Parathyroid adenoma (tissue), 2 donors: Measurements from ENCODE around the gene LRTM2.

Source experiments
- H2AFZ ChIP-seq: fragments of 300-600 bp; sonication (generic); one replicate; pipeline ENCODE4 v1.7.0; 2017; ENCODE audit warnings: antibody characterized with exemption, mild to moderate bottlenecking
- H3K27ac ChIP-seq: fragments of 300-600 bp; sonication (generic); one replicate; pipeline ENCODE4 v1.7.0; 2017
- H3K27me3 ChIP-seq: fragments of 300-600 bp; sonication (generic); one replicate; pipeline ENCODE4 v1.7.0; 2017; ENCODE audit warnings: low read length; ENCODE audit not compliant: control insufficient read depth, insufficient read depth
- H3K36me3 ChIP-seq: fragments of 300-600 bp; sonication (generic); one replicate; pipeline ENCODE4 v1.7.0; 2017; ENCODE audit warnings: low read length; ENCODE audit not compliant: control insufficient read depth, insufficient read depth
- H3K4me1 ChIP-seq: fragments of 300-600 bp; sonication (generic); one replicate; pipeline ENCODE4 v1.7.0; 2017; ENCODE audit warnings: control low read depth
- H3K4me2 ChIP-seq: fragments of 300-600 bp; sonication (generic); one replicate; pipeline ENCODE4 v1.7.0; 2017; ENCODE audit warnings: low read length
- H3K4me3 ChIP-seq: fragments of 300-600 bp; sonication (generic); one replicate; pipeline ENCODE4 v1.7.0; 2017; ENCODE audit warnings: low read depth, low read length
- H3K79me2 ChIP-seq: fragments of 300-600 bp; sonication (generic); one replicate; pipeline ENCODE4 v1.7.0; 2017; ENCODE audit warnings: control low read depth
- H3K9ac ChIP-seq: fragments of 300-600 bp; sonication (generic); one replicate; pipeline ENCODE4 v1.7.0; 2017; ENCODE audit warnings: mild to moderate bottlenecking
- H3K9me3 ChIP-seq: fragments of 300-600 bp; sonication (generic); one replicate; pipeline ENCODE4 v1.7.0; 2017; ENCODE audit warnings: low read length; ENCODE audit not compliant: control insufficient read depth
- TF ChIP-seq, protein P1 (sequence below): fragments of 300-600 bp; sonication (generic); IDR thresholded peaks from one replicate; pipeline ENCODE4 v1.7.0; 2017; ENCODE audit warnings: antibody characterized with exemption, mild to moderate bottlenecking
- donor health status: primary hyperparathyroidism.

The LRTM2 gene

DNA sequence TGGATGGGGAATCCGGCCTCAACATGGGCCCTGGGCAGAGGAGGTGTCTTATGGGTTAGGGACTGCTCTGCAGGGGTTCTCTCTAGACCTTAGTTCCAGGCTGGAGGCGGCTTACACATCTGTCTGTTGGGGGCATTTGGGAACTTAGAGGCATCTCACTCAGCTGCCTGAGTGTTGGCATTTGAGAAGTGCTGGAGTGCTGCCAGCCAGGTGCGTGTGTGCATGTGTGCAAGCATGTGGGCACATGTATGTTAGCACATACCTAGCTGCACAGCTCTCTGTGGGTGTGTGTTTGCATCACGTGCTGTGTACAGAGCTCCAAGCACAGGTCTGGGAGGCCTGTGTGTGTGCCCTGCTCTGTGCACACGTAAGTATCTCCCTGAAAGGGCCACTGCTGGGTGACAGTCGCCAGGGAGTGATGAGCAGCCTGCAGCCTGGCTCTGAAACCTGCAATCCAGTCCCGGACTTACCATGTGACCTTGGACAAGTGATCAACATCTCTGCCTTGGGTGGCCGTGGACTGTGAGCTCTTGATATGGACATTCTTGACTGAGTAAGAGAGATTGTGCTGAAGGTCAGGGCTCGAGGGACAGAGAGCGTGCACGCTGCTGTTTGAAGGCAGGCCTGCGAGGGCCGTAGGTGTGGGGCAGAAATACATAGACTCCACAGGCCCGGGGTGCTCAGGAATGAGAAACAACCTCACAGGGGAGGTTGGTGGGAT lies 5.2 kb downstream of the LRTM2 start:
- Histone ChIP-seq H3K36me3 (no peaks in the 10 kb centered on the region), H3K4me1 (peaks cover 27% of the 10 kb centered on the region), H3K27ac (no peak overlapping the region), H3K4me3 (no peak overlapping the region), H3K79me2 (no peaks in the 10 kb centered on the region), H3K4me2 (no peak overlapping the region), H3K27me3 (no peaks in the 10 kb centered on the region), H2AFZ (no peak overlapping the region), H3K9ac (no peak overlapping the region), H3K9me3 (no peaks in the 10 kb centered on the region)
- TF ChIP-seq, protein P1, sequence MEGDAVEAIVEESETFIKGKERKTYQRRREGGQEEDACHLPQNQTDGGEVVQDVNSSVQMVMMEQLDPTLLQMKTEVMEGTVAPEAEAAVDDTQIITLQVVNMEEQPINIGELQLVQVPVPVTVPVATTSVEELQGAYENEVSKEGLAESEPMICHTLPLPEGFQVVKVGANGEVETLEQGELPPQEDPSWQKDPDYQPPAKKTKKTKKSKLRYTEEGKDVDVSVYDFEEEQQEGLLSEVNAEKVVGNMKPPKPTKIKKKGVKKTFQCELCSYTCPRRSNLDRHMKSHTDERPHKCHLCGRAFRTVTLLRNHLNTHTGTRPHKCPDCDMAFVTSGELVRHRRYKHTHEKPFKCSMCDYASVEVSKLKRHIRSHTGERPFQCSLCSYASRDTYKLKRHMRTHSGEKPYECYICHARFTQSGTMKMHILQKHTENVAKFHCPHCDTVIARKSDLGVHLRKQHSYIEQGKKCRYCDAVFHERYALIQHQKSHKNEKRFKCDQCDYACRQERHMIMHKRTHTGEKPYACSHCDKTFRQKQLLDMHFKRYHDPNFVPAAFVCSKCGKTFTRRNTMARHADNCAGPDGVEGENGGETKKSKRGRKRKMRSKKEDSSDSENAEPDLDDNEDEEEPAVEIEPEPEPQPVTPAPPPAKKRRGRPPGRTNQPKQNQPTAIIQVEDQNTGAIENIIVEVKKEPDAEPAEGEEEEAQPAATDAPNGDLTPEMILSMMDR, result no peak

DNA sequence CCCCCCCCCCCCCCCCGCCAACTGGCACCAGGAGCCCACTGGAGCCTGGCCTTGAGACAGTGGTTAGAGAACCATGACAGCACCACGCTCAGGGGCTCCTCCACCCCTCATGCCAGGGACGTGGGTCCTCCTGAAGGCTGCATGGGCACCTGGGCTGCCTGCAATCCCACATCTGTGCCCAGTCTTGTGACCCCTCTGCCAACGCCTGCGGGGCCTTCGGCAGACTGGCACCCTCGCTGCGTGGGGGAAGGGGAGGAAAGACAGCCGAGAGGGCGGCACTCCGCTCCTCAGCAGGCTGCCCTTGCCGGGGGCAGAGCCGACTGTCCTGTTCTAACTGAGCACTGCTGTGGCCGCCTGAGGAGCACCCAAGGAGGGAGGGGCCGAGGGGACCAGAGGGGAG lies 6.0 kb downstream of the LRTM2 start:
- H2AFZ ChIP-seq, result no peak overlapping the region
- H3K27ac ChIP-seq, result no peak overlapping the region
- no peak overlapping the region for H3K9ac ChIP-seq
- TF ChIP-seq, protein P1, result no peak
- no peak overlapping the region for H3K4me3 ChIP-seq
- H3K4me2 ChIP-seq, result no peak overlapping the region
- no peaks in the 10 kb centered on the region for H3K9me3 ChIP-seq
- H3K4me1 ChIP-seq, result peaks cover 34% of the 10 kb centered on the region
- no peaks in the 10 kb centered on the region for H3K79me2 ChIP-seq
- H3K36me3 ChIP-seq, result no peaks in the 10 kb centered on the region
- H3K27me3 ChIP-seq, result no peaks in the 10 kb centered on the region

DNA sequence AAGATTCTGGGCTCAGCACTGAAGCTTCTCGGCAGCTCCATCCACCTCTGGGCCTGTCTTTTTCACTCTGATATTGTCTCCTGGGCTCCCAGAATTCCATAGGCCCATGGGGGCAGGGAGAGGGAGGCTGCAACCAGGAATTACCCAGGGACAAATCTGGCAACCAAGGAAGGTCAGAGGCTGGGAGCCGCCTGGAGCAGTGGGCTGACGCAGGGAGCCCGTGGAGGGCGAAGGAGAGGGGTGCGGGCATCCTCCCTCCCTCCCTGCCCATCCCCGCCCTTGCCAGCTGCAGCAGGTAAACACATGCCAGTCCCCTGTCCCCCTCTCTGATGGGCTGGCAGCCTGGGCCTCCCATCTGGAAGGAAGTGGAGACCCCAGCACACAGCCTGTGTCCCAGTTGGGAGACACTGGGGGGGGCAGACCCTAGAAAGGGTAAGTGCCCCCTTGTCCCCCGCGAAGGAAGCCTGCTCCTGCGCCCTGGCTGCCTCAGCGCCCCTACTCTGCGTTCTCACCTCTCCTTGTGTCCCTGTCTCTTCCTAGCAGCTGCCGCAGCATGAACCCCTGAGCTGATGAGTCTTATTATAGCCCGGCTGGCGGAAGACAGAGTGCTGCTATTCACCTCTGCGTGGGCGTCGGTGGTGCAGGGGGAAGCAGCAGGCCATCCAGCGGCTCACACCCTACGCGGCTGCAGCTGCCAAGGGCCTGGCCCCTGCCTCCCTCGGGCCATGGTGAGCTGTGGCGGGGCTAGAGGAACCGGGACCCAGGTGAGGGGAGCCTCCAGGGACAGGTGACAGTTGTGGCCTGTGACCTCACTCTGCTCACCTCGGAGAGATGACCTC lies 6.7 kb downstream of the LRTM2 start:
- TF ChIP-seq, protein P1, result no peak
- Histone ChIP-seq H3K79me2 (peaks cover 3% of the 10 kb centered on the region), H3K36me3 (no peaks in the 10 kb centered on the region), H3K4me1 (peaks cover 38% of the 10 kb centered on the region), H3K4me3 (no peak overlapping the region), H3K4me2 (no peak overlapping the region), H2AFZ (no peak overlapping the region), H3K27me3 (no peaks in the 10 kb centered on the region), H3K27ac (no peak overlapping the region), H3K9ac (no peak overlapping the region), H3K9me3 (no peaks in the 10 kb centered on the region)

DNA sequence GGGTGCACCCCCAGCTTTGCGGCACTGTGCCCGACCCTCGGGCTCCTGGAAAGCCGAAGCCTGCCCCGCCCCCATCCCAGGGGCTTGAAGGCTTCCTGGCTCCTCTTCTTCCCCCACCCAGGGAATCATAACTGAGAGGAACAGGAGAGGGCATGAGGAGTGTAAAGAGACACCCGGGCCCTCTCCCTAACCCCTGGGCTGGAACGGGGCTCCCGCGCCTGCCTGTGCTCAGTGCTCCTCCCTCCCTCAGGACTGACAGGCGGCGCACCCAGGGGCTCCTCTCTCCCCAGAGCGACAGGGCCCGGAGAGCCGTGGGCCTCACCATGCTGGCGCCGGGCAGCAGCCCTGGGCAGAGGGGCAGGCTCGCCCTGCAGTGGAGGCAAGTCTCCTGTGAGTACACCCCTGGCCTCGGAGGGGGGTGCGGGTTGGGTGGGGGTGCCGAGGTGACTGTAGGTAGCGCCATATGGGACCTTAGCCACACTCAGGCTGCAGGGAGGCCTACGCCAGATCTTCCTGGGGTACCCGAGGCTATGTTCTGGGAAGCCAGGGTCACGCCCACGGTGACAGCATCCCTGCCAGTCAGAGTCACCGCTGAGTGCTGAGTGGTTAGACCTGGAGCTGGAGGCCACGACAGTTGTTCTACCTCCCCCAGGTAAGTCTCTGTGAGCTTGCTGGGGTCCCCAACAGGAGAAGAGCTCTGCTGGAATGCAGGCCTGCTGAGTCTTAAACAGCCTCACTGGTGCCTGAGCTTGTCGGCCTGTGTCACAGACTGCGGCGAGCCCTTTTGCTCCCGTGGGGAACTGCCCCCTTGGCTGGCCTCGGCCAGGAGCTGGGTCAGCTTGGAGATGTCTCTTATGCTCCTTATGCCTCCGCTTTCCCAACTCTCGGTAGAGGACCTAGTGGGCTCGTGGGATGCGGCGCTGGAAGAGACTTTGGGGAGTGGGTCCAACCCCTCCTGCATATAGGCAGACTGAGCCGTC lies 7.8 kb downstream of the LRTM2 start:
- Histone ChIP-seq H3K36me3 (no peaks in the 10 kb centered on the region), H3K79me2 (peaks cover 4% of the 10 kb centered on the region), H3K4me2 (no peak overlapping the region), H2AFZ (peak overlapping the region; percentile 86), H3K27me3 (no peaks in the 10 kb centered on the region), H3K9ac (no peak overlapping the region), H3K9me3 (no peaks in the 10 kb centered on the region), H3K27ac (peak overlapping the region; percentile 99), H3K4me3 (no peak overlapping the region), H3K4me1 (peaks cover 42% of the 10 kb centered on the region)
- TF ChIP-seq, protein P1, result no peak
